Dedifferentiated amniotic fluid mesenchymal stem cell (primary cell): ENCODE measurements around the gene IDI2.

Experiments
- DNase-seq: peaks from one replicate; pipeline ENCODE4 v3.0.0-alpha.2; 2016; ENCODE audit errors: extremely low spot score

IDI2 gene

DNA sequence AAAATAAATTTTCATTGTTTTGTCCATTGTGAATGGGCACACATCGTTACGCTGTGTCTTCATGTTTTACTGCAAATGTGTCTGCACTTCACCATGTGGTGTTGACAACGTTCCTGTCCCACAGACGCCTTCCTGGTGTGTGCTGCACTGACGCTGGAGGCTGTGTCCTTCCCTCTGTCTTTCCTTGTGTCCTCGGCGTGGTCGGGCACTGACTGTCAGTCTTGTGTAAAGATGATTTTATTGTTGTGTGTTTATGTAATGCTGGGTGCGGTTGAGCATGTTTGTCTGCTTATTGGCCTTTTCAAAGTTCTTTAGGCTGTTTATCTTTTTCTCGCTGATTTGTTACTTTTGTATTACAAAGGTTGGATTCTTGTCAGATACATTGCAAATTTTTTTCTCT is 18.1 kb downstream of the IDI2 start:
- no peak for DNase-seq

DNA sequence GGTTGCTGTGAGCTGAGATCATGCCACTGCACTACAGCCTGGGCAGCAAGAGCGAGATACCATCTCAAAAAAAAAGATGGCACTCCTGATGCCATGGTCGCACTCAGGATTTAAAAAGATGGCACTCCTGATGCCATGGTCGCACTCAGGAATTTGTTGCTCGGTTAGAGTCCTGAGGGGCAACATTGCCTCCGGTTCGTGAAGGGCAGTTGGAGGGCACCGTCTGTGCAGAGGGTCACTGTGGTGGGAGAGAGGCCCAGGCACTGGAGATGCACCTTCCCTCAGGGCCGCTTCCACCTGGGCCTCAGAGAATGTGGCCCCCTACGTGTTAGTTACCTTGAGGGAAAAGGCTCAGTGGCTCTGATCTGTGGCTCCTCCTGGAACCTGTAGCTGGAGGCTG is 19.1 kb downstream of the IDI2 start:
- DNase-seq, result no peak

- no peak for DNase-seq
Measured at GRCh38 chr10:1003884-1004670, 21.6 kb downstream of the IDI2 start.

- no peak for DNase-seq
Measured at GRCh38 chr10:1002425-1003006, 23.1 kb downstream of the IDI2 start.

- no peak for DNase-seq
Measured at GRCh38 chr10:997266-998022, 28.2 kb downstream of the IDI2 start.

GRCh38 chr10:996031-996430 is 29.6 kb downstream of the IDI2 start:
- DNase-seq, result no peak

GRCh38 chr10:995559-995926 is 30.1 kb downstream of the IDI2 start:
- no peak for DNase-seq

DNA sequence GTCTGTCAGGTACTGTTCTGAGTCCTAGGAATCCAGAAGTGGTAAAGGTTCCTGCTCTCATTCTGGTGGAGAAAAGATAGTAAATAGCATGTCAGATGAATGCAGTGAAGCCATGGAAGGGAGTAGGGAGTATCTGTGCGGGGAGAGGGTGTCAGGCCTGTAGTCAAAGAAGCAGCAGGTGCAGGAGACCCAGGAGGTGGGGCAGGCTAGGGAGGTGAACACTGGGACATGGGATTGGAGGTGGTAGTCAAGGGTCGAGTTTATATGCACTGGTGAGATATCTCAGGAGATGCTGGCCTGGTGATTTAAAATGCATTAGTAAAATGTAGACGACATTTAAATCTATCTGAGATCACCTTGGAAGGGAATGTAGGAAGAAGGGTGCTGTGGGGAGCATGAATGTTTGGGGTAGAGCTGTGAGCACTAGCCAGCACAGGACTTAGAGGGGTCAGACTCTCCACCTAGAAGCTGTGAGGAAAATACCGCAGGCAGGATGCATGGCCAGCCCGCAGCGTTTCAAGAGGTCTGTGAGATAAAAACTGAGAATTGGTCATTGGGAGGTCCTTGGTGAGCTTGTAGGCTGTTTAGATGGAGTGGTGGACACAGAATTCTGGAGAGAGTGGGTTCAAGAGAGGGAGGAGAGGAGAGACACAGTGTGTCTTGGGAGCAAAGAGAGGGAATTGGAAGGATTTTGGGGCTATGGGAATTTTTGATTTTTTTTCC is 30.7 kb downstream of the IDI2 start:
- no peak for DNase-seq

- DNase-seq, result no peak
Measured at GRCh38 chr10:992871-993270, 32.8 kb downstream of the IDI2 start.

DNA sequence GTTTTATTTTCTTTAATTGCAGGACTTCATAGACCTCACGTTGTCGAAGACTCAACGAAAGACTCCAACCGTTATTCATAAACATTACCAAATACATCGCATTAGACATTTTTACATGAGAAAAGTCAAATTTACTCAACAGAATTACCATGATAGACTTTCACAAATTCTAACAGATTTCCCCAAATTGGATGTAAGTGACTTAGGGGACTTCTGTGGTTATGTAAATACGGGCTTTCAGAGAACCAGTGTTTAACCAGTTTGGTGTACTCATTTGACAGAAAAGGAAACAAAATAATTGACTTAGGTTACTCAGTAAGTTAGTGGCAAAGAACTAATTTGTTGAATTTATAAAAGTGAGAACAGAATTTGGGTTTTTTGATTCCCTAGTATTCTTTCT is 33.2 kb downstream of the IDI2 start:
- DNase-seq, result no peak

DNA sequence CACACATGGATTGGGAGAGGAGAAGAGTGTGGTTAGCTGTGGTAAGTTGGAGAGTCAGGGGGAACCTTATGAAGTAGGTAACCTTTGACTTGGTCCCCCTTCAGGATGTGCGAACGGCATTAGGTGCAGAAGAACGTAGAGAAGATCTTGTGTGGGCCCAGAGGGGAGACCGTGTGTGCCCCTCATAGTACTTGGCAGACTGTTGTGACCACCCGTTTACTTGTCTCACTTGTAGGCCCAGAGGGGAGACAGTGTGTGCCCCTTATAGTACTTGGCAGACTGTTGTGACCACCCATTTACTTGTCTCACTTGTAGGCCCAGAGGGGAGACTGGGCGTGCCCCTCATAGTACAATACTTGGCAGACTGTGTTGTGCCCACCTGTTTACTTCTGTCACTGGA is 34.9 kb downstream of the IDI2 start:
- DNase-seq, result no peak

GRCh38 chr10:988667-989545 is 36.8 kb downstream of the IDI2 start:
- DNase-seq, result no peak

GRCh38 chr10:987870-988666 is 37.6 kb downstream of the IDI2 start, which contains the start of gene GTPBP4:
TSS of gene GTPBP4 (plus strand) at chr10:988434. CDS start at chr10:988480, 46 bp downstream.
- DNase-seq, result peak; percentile 99

DNA sequence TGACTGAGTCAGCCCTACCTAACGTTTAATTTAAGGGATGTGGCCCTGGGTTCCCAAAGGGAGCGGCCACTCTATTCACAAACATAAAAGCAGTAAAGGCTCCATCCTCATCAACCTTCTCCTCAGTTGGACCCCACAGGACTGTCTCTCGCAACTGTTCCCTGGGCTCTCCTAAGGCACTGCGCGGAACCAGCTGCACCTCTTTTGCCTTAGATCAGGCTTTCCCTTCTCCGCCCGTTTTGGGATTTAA is 38.1 kb downstream of the IDI2 start:
- no peak for DNase-seq

GRCh38 chr10:986881-987619 is 38.6 kb downstream of the IDI2 start:
- peak; percentile 44 for DNase-seq

GRCh38 chr10:986137-986825 is 39.4 kb downstream of the IDI2 start:
- DNase-seq, result no peak

DNA sequence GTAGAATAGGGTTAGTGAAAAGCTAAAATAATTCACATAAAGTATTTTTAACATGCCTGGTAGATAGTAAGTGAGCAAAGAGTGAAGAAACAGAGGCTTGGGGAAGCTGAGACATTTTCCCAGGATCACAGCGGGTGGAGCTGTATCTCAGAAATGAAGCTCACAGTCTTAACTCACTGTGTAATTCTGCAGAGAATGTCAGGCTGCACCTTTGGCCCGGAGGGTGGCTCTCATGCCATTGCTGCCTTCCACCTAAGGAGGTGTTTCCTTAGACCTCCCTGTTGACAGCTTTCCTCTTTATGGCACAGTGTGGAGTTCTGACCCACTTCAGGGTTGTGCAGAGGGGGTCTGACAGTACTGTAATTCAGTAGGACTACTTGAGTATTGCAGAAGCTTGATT is 40.3 kb downstream of the IDI2 start:
- DNase-seq, result no peak

GRCh38 chr10:983971-984655 is 41.5 kb downstream of the IDI2 start:
- DNase-seq, result no peak

DNA sequence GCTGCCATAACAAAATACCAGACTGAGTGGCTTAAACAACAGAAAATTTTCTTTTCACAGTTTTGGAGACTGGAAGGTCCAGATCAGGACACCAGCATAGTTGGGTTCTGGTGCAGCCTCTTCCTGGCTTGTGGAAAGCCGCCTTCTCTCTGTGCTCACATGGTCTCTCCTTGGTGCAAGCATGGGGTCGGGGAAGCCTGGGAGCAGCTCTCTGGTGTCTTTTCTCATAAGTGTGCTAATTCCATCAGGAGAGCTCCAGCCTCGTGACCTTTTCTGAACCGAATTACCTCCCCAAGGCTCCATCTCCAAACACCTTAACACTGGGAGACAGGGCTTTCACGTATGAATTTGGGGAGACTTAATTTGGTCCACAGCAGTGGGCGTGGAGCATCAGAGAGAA is 42.3 kb downstream of the IDI2 start:
- DNase-seq, result no peak
